ENCODE data around the gene DHDH.

DNA sequence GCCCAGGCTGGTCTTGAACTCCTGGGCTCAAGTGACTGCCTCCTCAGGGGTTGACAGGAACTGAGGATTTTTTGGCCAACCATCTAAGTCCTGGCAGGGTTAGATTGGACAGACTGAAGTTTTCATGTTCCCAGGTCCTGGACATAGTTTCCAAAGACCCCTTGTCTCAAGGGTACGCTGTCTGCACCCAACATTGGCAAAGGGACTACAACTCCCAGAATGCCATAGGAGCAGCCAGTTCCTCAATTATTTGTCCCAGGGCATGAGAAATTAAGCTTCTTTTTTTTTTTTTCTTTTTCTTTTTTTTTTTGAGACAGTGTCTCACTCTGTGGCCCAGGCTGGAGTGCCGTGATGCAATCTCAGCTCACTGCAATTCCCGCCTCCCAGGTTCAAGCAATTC is 52.7 kb downstream of the DHDH start:
- TF ChIP-seq, protein P1, sequence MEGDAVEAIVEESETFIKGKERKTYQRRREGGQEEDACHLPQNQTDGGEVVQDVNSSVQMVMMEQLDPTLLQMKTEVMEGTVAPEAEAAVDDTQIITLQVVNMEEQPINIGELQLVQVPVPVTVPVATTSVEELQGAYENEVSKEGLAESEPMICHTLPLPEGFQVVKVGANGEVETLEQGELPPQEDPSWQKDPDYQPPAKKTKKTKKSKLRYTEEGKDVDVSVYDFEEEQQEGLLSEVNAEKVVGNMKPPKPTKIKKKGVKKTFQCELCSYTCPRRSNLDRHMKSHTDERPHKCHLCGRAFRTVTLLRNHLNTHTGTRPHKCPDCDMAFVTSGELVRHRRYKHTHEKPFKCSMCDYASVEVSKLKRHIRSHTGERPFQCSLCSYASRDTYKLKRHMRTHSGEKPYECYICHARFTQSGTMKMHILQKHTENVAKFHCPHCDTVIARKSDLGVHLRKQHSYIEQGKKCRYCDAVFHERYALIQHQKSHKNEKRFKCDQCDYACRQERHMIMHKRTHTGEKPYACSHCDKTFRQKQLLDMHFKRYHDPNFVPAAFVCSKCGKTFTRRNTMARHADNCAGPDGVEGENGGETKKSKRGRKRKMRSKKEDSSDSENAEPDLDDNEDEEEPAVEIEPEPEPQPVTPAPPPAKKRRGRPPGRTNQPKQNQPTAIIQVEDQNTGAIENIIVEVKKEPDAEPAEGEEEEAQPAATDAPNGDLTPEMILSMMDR (IDR thresholded peaks at IDR 0.05; ENCODE audit: insufficient read depth, low read length, poor library complexity, severe bottlenecking), result no peak
- no peak for TF ChIP-seq EZH2phosphoT487 (conservative IDR thresholded peaks at IDR 0.05; ENCODE audit: low read length)
